HG02970 (cell line): Measurements from ENCODE around the gene AHCYL2.
"Not testable (repeated sequence)": the region's sequence is repeated elsewhere in the genome, so short reads cannot be mapped to it uniquely, and the experiment has no call there.

Experiments used
- ATAC-seq: cut with Tn5 transposase; IDR thresholded peaks from one replicate; pipeline ENCODE4 v1.9.1; 2021; ENCODE audit warnings: mild to moderate bottlenecking, moderate library complexity, moderate number of reproducible peaks; ENCODE audit not compliant: unreplicated experiment, low FRiP score

The AHCYL2 gene

GRCh38 chr7:129208667-129209066, 16.2 kb upstream of the AHCYL2 start:
- ATAC-seq: no peak

GRCh38 chr7:129209067-129209926, 15.5 kb upstream of the AHCYL2 start:
- no peak for ATAC-seq

GRCh38 chr7:129210256-129210988, 14.4 kb upstream of the AHCYL2 start:
- ATAC-seq: no peak

GRCh38 chr7:129210989-129211312, 13.9 kb upstream of the AHCYL2 start:
- no peak for ATAC-seq

- ATAC-seq: no peak
Observed at GRCh38 chr7:129212126-129212525, 12.7 kb upstream of the AHCYL2 start.

- no peak for ATAC-seq
Observed at GRCh38 chr7:129212596-129212995, 12.2 kb upstream of the AHCYL2 start.

DNA sequence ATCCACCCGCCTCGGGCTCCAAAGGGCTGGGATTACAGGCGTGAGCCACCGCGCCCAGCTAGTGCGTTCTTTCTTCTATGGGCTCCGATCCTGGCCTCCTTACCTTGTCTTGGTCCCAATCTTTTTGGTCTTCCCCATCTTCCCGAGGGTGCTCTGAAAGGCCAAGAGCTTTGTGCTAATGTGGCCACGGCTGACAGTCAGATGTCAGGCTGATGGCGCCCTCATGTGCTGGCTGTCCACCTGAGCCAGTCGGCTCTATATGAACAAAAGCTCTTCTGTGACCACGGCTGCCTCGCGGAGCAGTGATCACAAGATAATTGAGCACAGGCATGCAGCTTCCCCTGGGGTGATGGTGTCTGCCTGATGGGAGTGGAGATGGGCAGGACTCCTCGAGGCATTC, 11.0 kb upstream of the AHCYL2 start:
- ATAC-seq: no peak

- ATAC-seq: not testable (repeated sequence)
Observed at GRCh38 chr7:129215691-129216090, 9.1 kb upstream of the AHCYL2 start.

- ATAC-seq: not testable (repeated sequence)
Observed at GRCh38 chr7:129216101-129216715, 8.6 kb upstream of the AHCYL2 start.

DNA sequence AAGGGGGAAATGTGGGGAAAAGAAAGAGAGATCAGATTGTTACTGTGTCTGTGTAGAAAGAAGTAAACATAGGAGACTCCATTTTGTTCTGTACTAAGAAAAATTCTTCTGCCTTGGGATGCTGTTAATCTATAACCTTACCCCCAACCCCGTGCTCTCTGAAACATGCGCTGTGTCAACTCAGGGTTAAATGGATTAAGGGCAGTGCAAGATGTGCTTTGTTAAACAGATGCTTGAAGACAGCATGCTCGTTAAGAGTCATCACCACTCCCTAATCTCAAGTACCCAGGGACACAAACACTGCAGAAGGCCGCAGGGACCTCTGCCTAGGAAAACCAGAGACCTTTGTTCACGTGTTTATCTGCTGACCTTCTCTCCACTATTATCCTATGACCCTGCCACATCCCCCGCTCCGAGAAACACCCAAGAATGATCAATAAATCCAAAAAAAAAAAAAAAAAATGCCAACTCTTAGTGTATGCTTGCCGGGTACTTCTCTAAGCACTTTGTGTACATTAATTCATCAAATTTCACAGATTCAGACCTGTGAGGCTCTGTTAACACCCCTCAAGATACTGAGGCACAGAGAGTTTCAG, 7.9 kb upstream of the AHCYL2 start:
- ATAC-seq: not testable (repeated sequence)

GRCh38 chr7:129218514-129219062, 6.2 kb upstream of the AHCYL2 start:
- ATAC-seq: no peak

GRCh38 chr7:129219166-129219565, 5.7 kb upstream of the AHCYL2 start:
- ATAC-seq: not testable (repeated sequence)

- no peak for ATAC-seq
Observed at GRCh38 chr7:129222064-129222463, 2.8 kb upstream of the AHCYL2 start.

- peak; percentile 29 for ATAC-seq
Observed at GRCh38 chr7:129225206-129225930, 538 bp downstream of the AHCYL2 start.

- ATAC-seq: no peak
Observed at GRCh38 chr7:129225931-129226572, 1.2 kb downstream of the AHCYL2 start.

GRCh38 chr7:129227646-129228578, 3.1 kb downstream of the AHCYL2 start:
- ATAC-seq: no peak

- ATAC-seq: no peak
Observed at GRCh38 chr7:129228633-129229032, 3.8 kb downstream of the AHCYL2 start.

DNA sequence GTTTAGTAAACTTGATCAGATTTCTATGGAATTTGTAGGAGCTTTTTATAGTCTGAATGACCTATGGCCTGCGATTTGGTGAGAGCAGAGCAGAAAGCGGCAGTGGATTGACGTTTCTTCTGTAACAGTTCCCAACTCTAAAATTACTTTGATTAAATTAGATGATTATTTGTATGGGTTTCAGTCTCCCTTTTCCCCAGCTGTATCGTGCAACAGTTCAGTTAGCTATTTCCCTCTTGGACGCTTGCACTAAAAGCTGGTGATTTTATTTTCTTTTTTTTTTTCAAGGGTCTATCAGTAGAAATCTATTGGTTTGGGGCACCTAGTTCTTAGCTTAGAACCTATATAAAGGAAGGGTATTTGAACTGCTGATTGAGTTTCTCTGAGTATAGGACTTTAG, 6.8 kb downstream of the AHCYL2 start:
- no peak for ATAC-seq
